H9 (cell line): ENCODE results near the gene LRRC28. TPM values are rescaled to one million over a fixed set of nuclear protein-coding genes. Genes with fewer than 3 reads are reported as not detected.

Source experiments
- DNase-seq: peaks from one replicate; pipeline ENCODE4 v3.0.0-alpha.2; 2017
- H2AFZ ChIP-seq: one replicate; pipeline ENCODE4 v1.6.1; 2013; ENCODE audit warnings: mild to moderate bottlenecking, low read length, control low read depth, moderate library complexity
- H2AK5ac ChIP-seq: 2 replicates; pipeline ENCODE4 v1.6.1; 2013; ENCODE audit warnings: low read length, control low read depth, mixed read lengths; ENCODE audit not compliant: insufficient read length
- H2BK120ac ChIP-seq: one replicate; pipeline ENCODE4 v1.6.1; 2013; ENCODE audit warnings: low read depth, mild to moderate bottlenecking, low read length, control low read depth, inconsistent platforms; ENCODE audit not compliant: poor library complexity, severe bottlenecking
- H2BK12ac ChIP-seq: 2 replicates; pipeline ENCODE4 v1.6.1; 2013; ENCODE audit warnings: low read length, control low read depth, mixed read lengths, low read depth; ENCODE audit not compliant: insufficient read length
- H2BK15ac ChIP-seq: 2 replicates; pipeline ENCODE4 v1.6.1; 2013; ENCODE audit warnings: low read depth, low read length, control low read depth
- H2BK20ac ChIP-seq: one replicate; pipeline ENCODE4 v1.6.1; 2013; ENCODE audit warnings: low read depth, mild to moderate bottlenecking, low read length, control low read depth, inconsistent platforms; ENCODE audit not compliant: poor library complexity, severe bottlenecking
- H2BK5ac ChIP-seq: 2 replicates; pipeline ENCODE4 v1.6.1; 2013; ENCODE audit warnings: low read length, control low read depth, mixed read lengths; ENCODE audit not compliant: insufficient read length
- H3K14ac ChIP-seq: 2 replicates; pipeline ENCODE4 v1.6.1; 2013; ENCODE audit warnings: low read length, control low read depth; ENCODE audit not compliant: insufficient read depth
- H3K18ac ChIP-seq: 2 replicates; pipeline ENCODE4 v1.6.1; 2013; ENCODE audit warnings: low read depth, mild to moderate bottlenecking, mixed read lengths, low read length, control low read depth; ENCODE audit not compliant: insufficient read length
- H3K23ac ChIP-seq: 2 replicates; pipeline ENCODE4 v1.6.1; 2013; ENCODE audit warnings: low read length, control low read depth, mixed read lengths, low read depth; ENCODE audit not compliant: insufficient read length
- H3K23me2 ChIP-seq: 2 replicates; pipeline ENCODE4 v1.6.1; 2013; ENCODE audit warnings: low read depth, mild to moderate bottlenecking, mixed read lengths, low read length, control low read depth; ENCODE audit not compliant: insufficient read length, poor library complexity, severe bottlenecking
- H3K27ac ChIP-seq: 2 replicates; pipeline ENCODE4 v1.5.1; 2013; ENCODE audit warnings: low read length, control low read depth, mixed read lengths, low read depth; ENCODE audit not compliant: insufficient read length
- H3K27me3 ChIP-seq: 2 replicates; pipeline ENCODE4 v1.6.1; 2013; ENCODE audit warnings: low read length, control low read depth, inconsistent platforms; ENCODE audit not compliant: insufficient read depth
- H3K4ac ChIP-seq: 2 replicates; pipeline ENCODE4 v1.6.1; 2013; ENCODE audit warnings: low read depth, mild to moderate bottlenecking, control low read depth, inconsistent platforms, low read length, moderate library complexity
- H3K4me1 ChIP-seq: 2 replicates; pipeline ENCODE4 v1.6.1; 2013; ENCODE audit warnings: low read length, control low read depth, inconsistent platforms; ENCODE audit not compliant: insufficient read depth
- H3K4me2 ChIP-seq: 2 replicates; pipeline ENCODE4 v1.6.1; 2013; ENCODE audit warnings: low read length, control low read depth, mixed read lengths; ENCODE audit not compliant: insufficient read length, insufficient read depth
- H3K56ac ChIP-seq: 2 replicates; pipeline ENCODE4 v1.6.1; 2013; ENCODE audit warnings: low read depth, mild to moderate bottlenecking, mixed read lengths, low read length, control low read depth; ENCODE audit not compliant: insufficient read length
- H3K79me1 ChIP-seq: 2 replicates; pipeline ENCODE4 v1.6.1; 2013; ENCODE audit warnings: low read depth, mild to moderate bottlenecking, moderate library complexity, low read length, control low read depth, inconsistent platforms; ENCODE audit not compliant: insufficient read depth, poor library complexity, severe bottlenecking
- H3K79me2 ChIP-seq: 2 replicates; pipeline ENCODE4 v1.6.1; 2013; ENCODE audit warnings: low read length, control low read depth, inconsistent platforms; ENCODE audit not compliant: insufficient read depth
- H3K9ac ChIP-seq: 2 replicates; pipeline ENCODE4 v1.6.1; 2013; ENCODE audit warnings: low read length, control low read depth, mixed read lengths; ENCODE audit not compliant: insufficient read length; ENCODE audit errors: extremely low read depth
- H3K9me3 ChIP-seq: one replicate; pipeline ENCODE4 v1.6.1; 2013; ENCODE audit warnings: low read depth, low read length, inconsistent platforms; ENCODE audit not compliant: control insufficient read depth
- H3T11ph ChIP-seq: one replicate; pipeline ENCODE4 v1.6.1; 2013; ENCODE audit warnings: mild to moderate bottlenecking, low read length, control low read depth, inconsistent platforms
- H4K20me1 ChIP-seq: one replicate; pipeline ENCODE4 v1.6.1; 2013; ENCODE audit not compliant: control insufficient read depth, insufficient read length, insufficient read depth
- H4K5ac ChIP-seq: 2 replicates; pipeline ENCODE4 v1.6.1; 2013; ENCODE audit warnings: low read depth, mild to moderate bottlenecking, mixed read lengths, low read length, control low read depth; ENCODE audit not compliant: insufficient read length
- H4K8ac ChIP-seq: replicated peaks from 2 replicates; pipeline ENCODE4 v1.6.1; 2013; ENCODE audit warnings: low read length, control low read depth, mixed read lengths, low read depth; ENCODE audit not compliant: insufficient read length
- H4K91ac ChIP-seq: 2 replicates; pipeline ENCODE4 v1.6.1; 2013; ENCODE audit warnings: low read depth, mild to moderate bottlenecking, moderate library complexity, mixed read lengths, low read length, control low read depth; ENCODE audit not compliant: insufficient read length
- H3K27ac Mint-ChIP-seq, 3 experiments: 2 replicates in 2 of 3; 3 replicates in 1 of 3; pipeline ENCODE4 v1.8.0; 2020 to 2021; ENCODE audit warnings: mixed read lengths in 3 of 3, mild to moderate bottlenecking in 1 of 3, moderate library complexity in 1 of 3
- H3K27me3 Mint-ChIP-seq: 2 replicates; pipeline ENCODE4 v1.8.0; 2021; ENCODE audit warnings: low read depth, mild to moderate bottlenecking, moderate library complexity, mixed read lengths
- H3K36me3 Mint-ChIP-seq, 3 experiments: 2 replicates in 2 of 3; 3 replicates in 1 of 3; pipeline ENCODE4 v1.8.0; 2020 to 2021; ENCODE audit warnings: low read depth in 3 of 3, mixed read lengths in 3 of 3; ENCODE audit not compliant: insufficient read depth in 1 of 3
- H3K4me1 Mint-ChIP-seq, 2 experiments: 2 replicates each; pipeline ENCODE4 v1.8.0; 2020; ENCODE audit warnings: mixed read lengths in 2 of 2
- H3K4me3 Mint-ChIP-seq, 2 experiments: 2 replicates in 1 of 2; 3 replicates in 1 of 2; pipeline ENCODE4 v1.8.0; 2020 to 2021; ENCODE audit warnings: mild to moderate bottlenecking in 2 of 2, mixed read lengths in 2 of 2, moderate library complexity in 1 of 2
- H3K9me3 Mint-ChIP-seq, 2 experiments: 2 replicates in 1 of 2; 3 replicates in 1 of 2; pipeline ENCODE4 v1.8.0; 2020; ENCODE audit warnings: mild to moderate bottlenecking in 2 of 2, mixed read lengths in 2 of 2, moderate library complexity in 1 of 2
- WGBS: extraction: QIAGEN DNeasy Blood & Tissue Kit; methylation state at CpG from one replicate; pipeline ENCODE4 v1.1.7; 2013; ENCODE audit warnings: missing lambda C conversion rate, low lambda C conversion rate, mixed read lengths; ENCODE audit not compliant: insufficient read length; ENCODE audit errors: extremely low coverage; 5-methylcytosine and 5-hydroxymethylcytosine counted together
- total RNA-seq: library from RNA; stranded (reverse); gene quantifications from 2 replicates; pipeline ENCODE4 v1.2.1, GENCODE V29; 2021
- TF ChIP-seq, protein P1 (sequence below): fragments of 200-600 bp; sonication (generic); conservative IDR thresholded peaks from 3 replicates; pipeline ENCODE4 v1.8.0; 2021; ENCODE audit warnings: antibody characterized with exemption, mild to moderate bottlenecking

The LRRC28 gene
- total RNA-seq, 1 experiment from 2014 or later, result 17.6 TPM

GRCh38 chr15:99239545-99240198, 11.6 kb upstream of the LRRC28 start:
- H2AK5ac ChIP-seq, result no peak overlapping the region
- H3K9me3 ChIP-seq, result no peaks in the 10 kb centered on the region
- no peak overlapping the region for H4K91ac ChIP-seq
- Mint-ChIP-seq H3K4me3 (no peak overlapping the region), H3K27me3 (no peaks in the 10 kb centered on the region), H3K27ac (no peak overlapping the region), H3K9me3 (no peaks in the 10 kb centered on the region), H3K4me1 (no peaks in the 10 kb centered on the region), H3K36me3 (peaks cover 3 to 17% (median 4%) of the 10 kb centered on the region in 3 experiments; a peak in 5 of 7 replicates)
- H3K4ac ChIP-seq, result no peak overlapping the region
- H3K23me2 ChIP-seq, result no peaks in the 10 kb centered on the region
- no peak for DNase-seq
- H3K18ac ChIP-seq, result no peak overlapping the region
- no peak overlapping the region for H3K9ac ChIP-seq
- no peaks in the 10 kb centered on the region for H3K4me1 ChIP-seq
- H3K4me2 ChIP-seq, result no peak overlapping the region
- H2AFZ ChIP-seq, result no peak overlapping the region
- no peak overlapping the region for H3K23ac ChIP-seq
- H2BK15ac ChIP-seq, result no peak overlapping the region
- H2BK120ac ChIP-seq, result no peak overlapping the region
- no peak overlapping the region for H3K56ac ChIP-seq
- TF ChIP-seq, protein P1, sequence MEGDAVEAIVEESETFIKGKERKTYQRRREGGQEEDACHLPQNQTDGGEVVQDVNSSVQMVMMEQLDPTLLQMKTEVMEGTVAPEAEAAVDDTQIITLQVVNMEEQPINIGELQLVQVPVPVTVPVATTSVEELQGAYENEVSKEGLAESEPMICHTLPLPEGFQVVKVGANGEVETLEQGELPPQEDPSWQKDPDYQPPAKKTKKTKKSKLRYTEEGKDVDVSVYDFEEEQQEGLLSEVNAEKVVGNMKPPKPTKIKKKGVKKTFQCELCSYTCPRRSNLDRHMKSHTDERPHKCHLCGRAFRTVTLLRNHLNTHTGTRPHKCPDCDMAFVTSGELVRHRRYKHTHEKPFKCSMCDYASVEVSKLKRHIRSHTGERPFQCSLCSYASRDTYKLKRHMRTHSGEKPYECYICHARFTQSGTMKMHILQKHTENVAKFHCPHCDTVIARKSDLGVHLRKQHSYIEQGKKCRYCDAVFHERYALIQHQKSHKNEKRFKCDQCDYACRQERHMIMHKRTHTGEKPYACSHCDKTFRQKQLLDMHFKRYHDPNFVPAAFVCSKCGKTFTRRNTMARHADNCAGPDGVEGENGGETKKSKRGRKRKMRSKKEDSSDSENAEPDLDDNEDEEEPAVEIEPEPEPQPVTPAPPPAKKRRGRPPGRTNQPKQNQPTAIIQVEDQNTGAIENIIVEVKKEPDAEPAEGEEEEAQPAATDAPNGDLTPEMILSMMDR, result no peak
- no peaks in the 10 kb centered on the region for H3K79me1 ChIP-seq
- no peak overlapping the region for H2BK12ac ChIP-seq
- no peaks in the 10 kb centered on the region for H3K27me3 ChIP-seq
- no CpG with 5 or more reads among the region's 1 CpG for WGBS
- no peak overlapping the region for H2BK20ac ChIP-seq
- no peak overlapping the region for H4K5ac ChIP-seq
- no peaks in the 10 kb centered on the region for H4K20me1 ChIP-seq
- H3K14ac ChIP-seq, result no peak overlapping the region
- no peak overlapping the region for H2BK5ac ChIP-seq
- no peak overlapping the region for H3T11ph ChIP-seq
- no peaks in the 10 kb centered on the region for H3K79me2 ChIP-seq
- H3K27ac ChIP-seq, result no peak overlapping the region
- no peak overlapping the region for H4K8ac ChIP-seq
